Measurements from ENCODE around the gene HIVEP3.

The HIVEP3 gene

DNA sequence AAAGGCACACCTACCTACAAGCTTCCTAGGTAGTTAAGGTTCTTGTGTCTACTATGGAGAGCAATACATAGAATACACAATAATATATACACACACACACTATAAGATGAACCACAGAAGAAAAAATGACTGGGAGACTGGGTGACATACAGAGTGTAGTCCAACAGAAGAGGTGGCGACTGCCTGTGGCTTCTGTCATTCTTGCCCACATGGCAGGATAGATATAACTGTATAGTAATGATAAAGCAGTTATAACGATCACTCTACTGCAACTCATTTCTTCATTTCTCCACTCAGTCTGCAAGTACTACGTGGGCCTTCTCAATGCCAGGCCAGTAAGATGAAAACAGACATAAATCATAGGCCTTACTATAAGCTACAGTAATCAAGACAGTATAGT, 320.4 kb downstream of the HIVEP3 start:
- H3K4me3 ChIP-seq (ENCODE audit: low read length), result no peak overlapping the region
- TF ChIP-seq, protein P1, sequence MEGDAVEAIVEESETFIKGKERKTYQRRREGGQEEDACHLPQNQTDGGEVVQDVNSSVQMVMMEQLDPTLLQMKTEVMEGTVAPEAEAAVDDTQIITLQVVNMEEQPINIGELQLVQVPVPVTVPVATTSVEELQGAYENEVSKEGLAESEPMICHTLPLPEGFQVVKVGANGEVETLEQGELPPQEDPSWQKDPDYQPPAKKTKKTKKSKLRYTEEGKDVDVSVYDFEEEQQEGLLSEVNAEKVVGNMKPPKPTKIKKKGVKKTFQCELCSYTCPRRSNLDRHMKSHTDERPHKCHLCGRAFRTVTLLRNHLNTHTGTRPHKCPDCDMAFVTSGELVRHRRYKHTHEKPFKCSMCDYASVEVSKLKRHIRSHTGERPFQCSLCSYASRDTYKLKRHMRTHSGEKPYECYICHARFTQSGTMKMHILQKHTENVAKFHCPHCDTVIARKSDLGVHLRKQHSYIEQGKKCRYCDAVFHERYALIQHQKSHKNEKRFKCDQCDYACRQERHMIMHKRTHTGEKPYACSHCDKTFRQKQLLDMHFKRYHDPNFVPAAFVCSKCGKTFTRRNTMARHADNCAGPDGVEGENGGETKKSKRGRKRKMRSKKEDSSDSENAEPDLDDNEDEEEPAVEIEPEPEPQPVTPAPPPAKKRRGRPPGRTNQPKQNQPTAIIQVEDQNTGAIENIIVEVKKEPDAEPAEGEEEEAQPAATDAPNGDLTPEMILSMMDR (IDR thresholded peaks at IDR 0.05; ENCODE audit: insufficient read depth, low read depth, low read length, missing control alignments), result no peak
- DNase-seq (ENCODE audit: low read depth), result no peak

DNA sequence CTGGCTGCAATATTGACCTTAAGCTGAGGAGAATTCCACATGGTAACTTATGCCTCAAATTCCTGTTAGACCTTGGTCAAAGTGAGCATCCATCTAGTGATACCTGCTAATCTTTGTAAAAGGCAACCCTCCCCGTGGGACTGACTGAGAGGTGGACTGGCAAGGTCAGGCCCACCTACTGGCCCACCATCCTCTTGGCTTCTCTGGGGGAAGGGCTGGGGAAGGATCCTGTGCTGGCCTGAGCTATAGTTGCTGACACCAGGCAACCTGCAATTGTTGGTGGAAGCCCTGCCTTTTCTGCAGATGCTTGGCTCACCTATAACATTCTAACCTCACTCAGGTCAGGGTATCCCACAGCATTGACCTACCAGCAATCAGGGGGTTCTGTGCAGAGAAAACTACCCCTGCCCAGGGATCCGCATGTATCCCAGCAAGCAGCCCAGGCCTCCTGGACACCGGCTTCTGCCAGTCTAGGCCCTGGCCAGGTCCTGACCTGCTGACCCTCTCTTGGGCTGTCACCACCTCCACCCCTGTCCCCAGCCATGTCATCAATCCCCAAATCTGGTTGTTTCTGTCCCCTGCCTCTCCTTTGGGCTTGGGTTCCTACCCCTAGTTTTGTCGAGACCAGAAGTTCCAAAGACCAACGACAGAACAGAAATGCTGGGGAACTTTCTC, 326.1 kb downstream of the HIVEP3 start:
- H3K4me3 ChIP-seq (ENCODE audit: low read length), result no peak overlapping the region
- TF ChIP-seq, protein P1 (IDR thresholded peaks at IDR 0.05; ENCODE audit: insufficient read depth, low read depth, low read length, missing control alignments), result no peak
- no peak for DNase-seq (ENCODE audit: low read depth)

DNA sequence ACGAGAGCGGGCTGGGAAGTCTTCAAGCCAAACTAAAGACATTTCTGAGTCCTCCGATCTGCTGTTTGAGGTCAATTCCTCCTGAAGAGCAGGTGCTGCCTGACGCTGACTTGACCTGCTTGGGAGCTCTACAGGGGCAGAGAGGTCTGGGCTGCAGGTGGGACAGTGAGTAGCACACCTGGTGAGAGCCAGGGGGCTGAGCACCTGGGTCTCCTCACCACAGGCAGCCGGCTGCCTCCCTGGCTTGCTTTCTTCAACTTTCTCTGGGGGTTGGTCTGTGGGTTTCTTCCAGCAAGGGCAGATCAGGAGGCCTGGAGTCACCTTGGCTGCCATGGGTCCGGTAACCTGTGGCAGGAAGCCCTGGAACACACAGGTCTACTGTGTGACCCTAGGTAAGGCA, 326.8 kb downstream of the HIVEP3 start:
- no peak for DNase-seq (ENCODE audit: low read depth)
- TF ChIP-seq, protein P1 (IDR thresholded peaks at IDR 0.05; ENCODE audit: insufficient read depth, low read depth, low read length, missing control alignments), result no peak

DNA sequence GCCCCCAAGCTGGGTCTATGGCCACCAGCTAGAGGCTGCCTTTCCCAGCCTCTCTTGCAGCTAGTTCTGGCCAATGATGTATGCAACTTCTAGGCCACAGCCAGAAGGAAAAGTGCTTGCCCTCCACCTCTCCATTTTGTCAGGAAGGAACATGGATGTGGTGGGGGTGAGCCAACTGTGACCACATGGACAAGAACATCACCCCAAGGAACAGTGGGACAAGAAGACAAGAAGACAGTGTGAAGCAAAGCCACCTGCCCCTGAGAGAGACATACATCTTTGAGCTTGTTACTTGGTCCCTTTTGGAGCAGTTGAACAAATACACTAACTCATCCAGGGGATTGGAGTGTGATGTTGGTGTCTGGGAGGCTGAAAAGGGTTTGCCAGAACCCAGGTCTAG, 328.4 kb downstream of the HIVEP3 start:
- DNase-seq (ENCODE audit: low read depth), result no peak
- TF ChIP-seq, protein P1 (IDR thresholded peaks at IDR 0.05; ENCODE audit: insufficient read depth, low read depth, low read length, missing control alignments), result no peak
- H3K4me3 ChIP-seq (ENCODE audit: low read length), result no peak overlapping the region

More for the DNA sequence above, 326.8 kb downstream of the HIVEP3 start:
- no peak overlapping the region for H3K4me3 ChIP-seq (ENCODE audit: low read length)

DNA sequence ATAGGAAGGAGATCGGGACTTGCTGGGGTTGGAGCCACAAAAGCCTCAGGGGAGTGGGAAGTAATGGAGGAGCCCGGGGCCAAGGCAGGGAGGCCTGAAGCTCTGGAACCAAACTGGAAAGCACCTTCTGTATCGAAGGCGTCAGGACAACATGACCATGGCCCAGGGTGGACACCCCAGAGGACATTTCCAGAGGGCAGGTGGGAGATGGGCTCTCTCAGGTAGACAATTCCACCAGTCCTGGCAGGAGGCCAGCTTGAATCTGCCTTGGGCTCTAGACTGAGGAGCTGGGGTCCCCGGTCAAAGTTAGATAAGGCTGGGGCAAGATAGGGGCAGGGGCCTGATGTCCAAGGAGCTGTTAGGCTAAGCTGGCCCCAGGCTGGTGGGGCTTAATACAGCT, 329.3 kb downstream of the HIVEP3 start:
- TF ChIP-seq, protein P1 (IDR thresholded peaks at IDR 0.05; ENCODE audit: insufficient read depth, low read depth, low read length, missing control alignments), result no peak
- H3K4me3 ChIP-seq (ENCODE audit: low read length), result no peak overlapping the region
- no peak for DNase-seq (ENCODE audit: low read depth)

DNA sequence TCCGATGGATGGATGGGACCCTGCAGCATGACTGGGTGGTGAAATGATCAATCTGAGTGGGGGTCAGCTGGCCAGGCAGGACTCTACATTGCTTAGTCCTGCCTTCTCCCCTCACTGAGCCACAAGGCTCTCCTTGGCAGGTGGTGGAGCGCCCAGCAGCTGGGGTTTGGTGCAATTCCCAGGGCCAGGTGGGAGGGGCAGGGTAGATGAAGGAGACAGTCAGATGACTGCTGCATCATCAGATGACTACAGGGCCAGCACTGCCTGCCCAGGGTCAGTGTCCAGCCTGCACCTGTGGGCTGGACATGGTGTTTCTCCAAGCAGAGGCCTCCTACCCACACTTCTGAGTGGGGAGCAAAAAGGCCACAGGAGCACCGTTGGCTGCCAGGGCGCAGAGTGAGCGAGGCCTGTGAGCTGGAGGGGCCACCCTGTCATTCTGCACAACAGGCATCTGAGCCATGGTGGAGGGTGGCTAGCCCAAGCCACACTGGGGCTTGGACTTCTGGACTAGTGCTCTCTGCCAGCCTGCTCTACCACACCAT, 330.3 kb downstream of the HIVEP3 start:
- TF ChIP-seq, protein P1 (IDR thresholded peaks at IDR 0.05; ENCODE audit: insufficient read depth, low read depth, low read length, missing control alignments), result no peak
- no peak overlapping the region for H3K4me3 ChIP-seq (ENCODE audit: low read length)
- DNase-seq (ENCODE audit: low read depth), result no peak

DNA sequence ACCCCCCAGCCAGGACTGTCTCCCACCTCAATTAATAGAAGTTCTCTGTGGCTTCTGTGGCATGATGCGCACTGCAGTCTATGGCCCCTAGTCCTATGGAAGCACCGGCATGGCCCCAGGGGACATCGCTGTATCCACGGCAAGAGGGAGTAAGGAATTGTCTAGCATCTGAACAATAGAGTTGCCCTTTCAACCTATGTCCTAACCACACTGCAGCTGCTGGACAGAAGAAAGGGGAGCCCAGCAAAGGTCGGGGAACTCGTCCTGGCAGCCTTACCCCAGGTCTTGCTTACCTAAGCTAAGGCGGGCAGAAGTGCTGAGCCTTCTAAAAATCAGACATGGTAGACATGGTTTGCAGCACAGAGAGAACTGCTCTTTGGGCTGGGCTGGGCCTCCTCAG, 330.9 kb downstream of the HIVEP3 start:
- TF ChIP-seq, protein P1 (IDR thresholded peaks at IDR 0.05; ENCODE audit: insufficient read depth, low read depth, low read length, missing control alignments), result no peak
- H3K4me3 ChIP-seq (ENCODE audit: low read length), result no peak overlapping the region
- no peak for DNase-seq (ENCODE audit: low read depth)

All from epithelial cell of esophagus (primary cell).